H9 (cell line): ENCODE results near the gene SSRP1. TPM values are rescaled to one million over a fixed set of nuclear protein-coding genes. Genes with fewer than 3 reads are reported as not detected.

ENCODE experiments used
- DNase-seq: peaks from one replicate; pipeline ENCODE4 v3.0.0-alpha.2; 2017
- H2AFZ ChIP-seq: one replicate; pipeline ENCODE4 v1.6.1; 2013; ENCODE audit warnings: mild to moderate bottlenecking, low read length, control low read depth, moderate library complexity
- H2AK5ac ChIP-seq: 2 replicates; pipeline ENCODE4 v1.6.1; 2013; ENCODE audit warnings: low read length, control low read depth, mixed read lengths; ENCODE audit not compliant: insufficient read length
- H2BK120ac ChIP-seq: one replicate; pipeline ENCODE4 v1.6.1; 2013; ENCODE audit warnings: low read depth, mild to moderate bottlenecking, low read length, control low read depth, inconsistent platforms; ENCODE audit not compliant: poor library complexity, severe bottlenecking
- H2BK12ac ChIP-seq: 2 replicates; pipeline ENCODE4 v1.6.1; 2013; ENCODE audit warnings: low read length, control low read depth, mixed read lengths, low read depth; ENCODE audit not compliant: insufficient read length
- H2BK15ac ChIP-seq: 2 replicates; pipeline ENCODE4 v1.6.1; 2013; ENCODE audit warnings: low read depth, low read length, control low read depth
- H2BK20ac ChIP-seq: one replicate; pipeline ENCODE4 v1.6.1; 2013; ENCODE audit warnings: low read depth, mild to moderate bottlenecking, low read length, control low read depth, inconsistent platforms; ENCODE audit not compliant: poor library complexity, severe bottlenecking
- H2BK5ac ChIP-seq: 2 replicates; pipeline ENCODE4 v1.6.1; 2013; ENCODE audit warnings: low read length, control low read depth, mixed read lengths; ENCODE audit not compliant: insufficient read length
- H3K14ac ChIP-seq: 2 replicates; pipeline ENCODE4 v1.6.1; 2013; ENCODE audit warnings: low read length, control low read depth; ENCODE audit not compliant: insufficient read depth
- H3K18ac ChIP-seq: 2 replicates; pipeline ENCODE4 v1.6.1; 2013; ENCODE audit warnings: low read depth, mild to moderate bottlenecking, mixed read lengths, low read length, control low read depth; ENCODE audit not compliant: insufficient read length
- H3K23ac ChIP-seq: 2 replicates; pipeline ENCODE4 v1.6.1; 2013; ENCODE audit warnings: low read length, control low read depth, mixed read lengths, low read depth; ENCODE audit not compliant: insufficient read length
- H3K23me2 ChIP-seq: 2 replicates; pipeline ENCODE4 v1.6.1; 2013; ENCODE audit warnings: low read depth, mild to moderate bottlenecking, mixed read lengths, low read length, control low read depth; ENCODE audit not compliant: insufficient read length, poor library complexity, severe bottlenecking
- H3K27ac ChIP-seq: 2 replicates; pipeline ENCODE4 v1.5.1; 2013; ENCODE audit warnings: low read length, control low read depth, mixed read lengths, low read depth; ENCODE audit not compliant: insufficient read length
- H3K27me3 ChIP-seq: 2 replicates; pipeline ENCODE4 v1.6.1; 2013; ENCODE audit warnings: low read length, control low read depth, inconsistent platforms; ENCODE audit not compliant: insufficient read depth
- H3K4ac ChIP-seq: 2 replicates; pipeline ENCODE4 v1.6.1; 2013; ENCODE audit warnings: low read depth, mild to moderate bottlenecking, control low read depth, inconsistent platforms, low read length, moderate library complexity
- H3K4me1 ChIP-seq: 2 replicates; pipeline ENCODE4 v1.6.1; 2013; ENCODE audit warnings: low read length, control low read depth, inconsistent platforms; ENCODE audit not compliant: insufficient read depth
- H3K4me2 ChIP-seq: 2 replicates; pipeline ENCODE4 v1.6.1; 2013; ENCODE audit warnings: low read length, control low read depth, mixed read lengths; ENCODE audit not compliant: insufficient read length, insufficient read depth
- H3K56ac ChIP-seq: 2 replicates; pipeline ENCODE4 v1.6.1; 2013; ENCODE audit warnings: low read depth, mild to moderate bottlenecking, mixed read lengths, low read length, control low read depth; ENCODE audit not compliant: insufficient read length
- H3K79me1 ChIP-seq: 2 replicates; pipeline ENCODE4 v1.6.1; 2013; ENCODE audit warnings: low read depth, mild to moderate bottlenecking, moderate library complexity, low read length, control low read depth, inconsistent platforms; ENCODE audit not compliant: insufficient read depth, poor library complexity, severe bottlenecking
- H3K79me2 ChIP-seq: 2 replicates; pipeline ENCODE4 v1.6.1; 2013; ENCODE audit warnings: low read length, control low read depth, inconsistent platforms; ENCODE audit not compliant: insufficient read depth
- H3K9ac ChIP-seq: 2 replicates; pipeline ENCODE4 v1.6.1; 2013; ENCODE audit warnings: low read length, control low read depth, mixed read lengths; ENCODE audit not compliant: insufficient read length; ENCODE audit errors: extremely low read depth
- H3K9me3 ChIP-seq: one replicate; pipeline ENCODE4 v1.6.1; 2013; ENCODE audit warnings: low read depth, low read length, inconsistent platforms; ENCODE audit not compliant: control insufficient read depth
- H3T11ph ChIP-seq: one replicate; pipeline ENCODE4 v1.6.1; 2013; ENCODE audit warnings: mild to moderate bottlenecking, low read length, control low read depth, inconsistent platforms
- H4K20me1 ChIP-seq: one replicate; pipeline ENCODE4 v1.6.1; 2013; ENCODE audit not compliant: control insufficient read depth, insufficient read length, insufficient read depth
- H4K5ac ChIP-seq: 2 replicates; pipeline ENCODE4 v1.6.1; 2013; ENCODE audit warnings: low read depth, mild to moderate bottlenecking, mixed read lengths, low read length, control low read depth; ENCODE audit not compliant: insufficient read length
- H4K8ac ChIP-seq: replicated peaks from 2 replicates; pipeline ENCODE4 v1.6.1; 2013; ENCODE audit warnings: low read length, control low read depth, mixed read lengths, low read depth; ENCODE audit not compliant: insufficient read length
- H4K91ac ChIP-seq: 2 replicates; pipeline ENCODE4 v1.6.1; 2013; ENCODE audit warnings: low read depth, mild to moderate bottlenecking, moderate library complexity, mixed read lengths, low read length, control low read depth; ENCODE audit not compliant: insufficient read length
- H3K27ac Mint-ChIP-seq, 3 experiments: 2 replicates in 2 of 3; 3 replicates in 1 of 3; pipeline ENCODE4 v1.8.0; 2020 to 2021; ENCODE audit warnings: mixed read lengths in 3 of 3, mild to moderate bottlenecking in 1 of 3, moderate library complexity in 1 of 3
- H3K27me3 Mint-ChIP-seq: 2 replicates; pipeline ENCODE4 v1.8.0; 2021; ENCODE audit warnings: low read depth, mild to moderate bottlenecking, moderate library complexity, mixed read lengths
- H3K36me3 Mint-ChIP-seq, 3 experiments: 2 replicates in 2 of 3; 3 replicates in 1 of 3; pipeline ENCODE4 v1.8.0; 2020 to 2021; ENCODE audit warnings: low read depth in 3 of 3, mixed read lengths in 3 of 3; ENCODE audit not compliant: insufficient read depth in 1 of 3
- H3K4me1 Mint-ChIP-seq, 2 experiments: 2 replicates each; pipeline ENCODE4 v1.8.0; 2020; ENCODE audit warnings: mixed read lengths in 2 of 2
- H3K4me3 Mint-ChIP-seq, 2 experiments: 2 replicates in 1 of 2; 3 replicates in 1 of 2; pipeline ENCODE4 v1.8.0; 2020 to 2021; ENCODE audit warnings: mild to moderate bottlenecking in 2 of 2, mixed read lengths in 2 of 2, moderate library complexity in 1 of 2
- H3K9me3 Mint-ChIP-seq, 2 experiments: 2 replicates in 1 of 2; 3 replicates in 1 of 2; pipeline ENCODE4 v1.8.0; 2020; ENCODE audit warnings: mild to moderate bottlenecking in 2 of 2, mixed read lengths in 2 of 2, moderate library complexity in 1 of 2
- WGBS: extraction: QIAGEN DNeasy Blood & Tissue Kit; methylation state at CpG from one replicate; pipeline ENCODE4 v1.1.7; 2013; ENCODE audit warnings: missing lambda C conversion rate, low lambda C conversion rate, mixed read lengths; ENCODE audit not compliant: insufficient read length; ENCODE audit errors: extremely low coverage; 5-methylcytosine and 5-hydroxymethylcytosine counted together
- total RNA-seq: library from RNA; stranded (reverse); gene quantifications from 2 replicates; pipeline ENCODE4 v1.2.1, GENCODE V29; 2021
- TF ChIP-seq, protein P1 (sequence below): fragments of 200-600 bp; sonication (generic); conservative IDR thresholded peaks from 3 replicates; pipeline ENCODE4 v1.8.0; 2021; ENCODE audit warnings: antibody characterized with exemption, mild to moderate bottlenecking

SSRP1 gene
- total RNA-seq, 1 experiment from 2014 or later = 202 TPM

GRCh38 chr11:57343825-57344224, 8.1 kb upstream of the SSRP1 start:
- no peak overlapping the region for H3K9ac ChIP-seq
- peaks cover 42 to 50% of the 10 kb centered on the region in 2 experiments for H3K4me1 Mint-ChIP-seq
- H4K20me1 ChIP-seq = no peaks in the 10 kb centered on the region
- H3K4ac ChIP-seq = no peak overlapping the region
- TF ChIP-seq, protein P1, sequence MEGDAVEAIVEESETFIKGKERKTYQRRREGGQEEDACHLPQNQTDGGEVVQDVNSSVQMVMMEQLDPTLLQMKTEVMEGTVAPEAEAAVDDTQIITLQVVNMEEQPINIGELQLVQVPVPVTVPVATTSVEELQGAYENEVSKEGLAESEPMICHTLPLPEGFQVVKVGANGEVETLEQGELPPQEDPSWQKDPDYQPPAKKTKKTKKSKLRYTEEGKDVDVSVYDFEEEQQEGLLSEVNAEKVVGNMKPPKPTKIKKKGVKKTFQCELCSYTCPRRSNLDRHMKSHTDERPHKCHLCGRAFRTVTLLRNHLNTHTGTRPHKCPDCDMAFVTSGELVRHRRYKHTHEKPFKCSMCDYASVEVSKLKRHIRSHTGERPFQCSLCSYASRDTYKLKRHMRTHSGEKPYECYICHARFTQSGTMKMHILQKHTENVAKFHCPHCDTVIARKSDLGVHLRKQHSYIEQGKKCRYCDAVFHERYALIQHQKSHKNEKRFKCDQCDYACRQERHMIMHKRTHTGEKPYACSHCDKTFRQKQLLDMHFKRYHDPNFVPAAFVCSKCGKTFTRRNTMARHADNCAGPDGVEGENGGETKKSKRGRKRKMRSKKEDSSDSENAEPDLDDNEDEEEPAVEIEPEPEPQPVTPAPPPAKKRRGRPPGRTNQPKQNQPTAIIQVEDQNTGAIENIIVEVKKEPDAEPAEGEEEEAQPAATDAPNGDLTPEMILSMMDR = no peak
- WGBS = no CpG with 5 or more reads among the region's 7 CpGs
- no peak overlapping the region for H3T11ph ChIP-seq
- H3K23ac ChIP-seq = no peak overlapping the region
- H2BK120ac ChIP-seq = no peak overlapping the region
- H4K8ac ChIP-seq = no peak overlapping the region
- no peaks in the 10 kb centered on the region for H3K23me2 ChIP-seq
- H3K27ac Mint-ChIP-seq = no peak overlapping the region
- H2BK5ac ChIP-seq = no peak overlapping the region
- no peak overlapping the region for H2AFZ ChIP-seq
- no peak overlapping the region for H3K56ac ChIP-seq
- H2BK15ac ChIP-seq = no peak overlapping the region
- H3K27ac ChIP-seq = no peak overlapping the region
- H3K4me2 ChIP-seq = no peak overlapping the region
- DNase-seq = no peak
- H3K36me3 Mint-ChIP-seq = no peaks in the 10 kb centered on the region
- no peaks in the 10 kb centered on the region for H3K9me3 Mint-ChIP-seq
- no peak overlapping the region; a peak in 1 of 5 replicates for H3K4me3 Mint-ChIP-seq
- H3K27me3 ChIP-seq = no peaks in the 10 kb centered on the region
- no peak overlapping the region for H2BK12ac ChIP-seq
- H2AK5ac ChIP-seq = no peak overlapping the region
- H3K14ac ChIP-seq = no peak overlapping the region
- H2BK20ac ChIP-seq = no peak overlapping the region
- 0 out of 2 replicates have a peak, but pooled peaks cover 3% of the 10 kb centered on the region for H3K4me1 ChIP-seq
- H3K79me2 ChIP-seq = no peaks in the 10 kb centered on the region
- H3K9me3 ChIP-seq = no peaks in the 10 kb centered on the region
- H3K27me3 Mint-ChIP-seq = peaks cover 37% of the 10 kb centered on the region
- H4K5ac ChIP-seq = no peak overlapping the region
- H4K91ac ChIP-seq = no peak overlapping the region
- no peak overlapping the region for H3K18ac ChIP-seq
- no peaks in the 10 kb centered on the region for H3K79me1 ChIP-seq
